Smooth muscle cell (in vitro differentiated cells): Measurements from ENCODE around the gene SEPTIN8. TPM values are rescaled to one million over a fixed set of nuclear protein-coding genes. Genes with fewer than 3 reads are reported as not detected.

ENCODE experiments used
- DNase-seq: peaks from one replicate; lab custom pipeline; 2025; ENCODE audit not compliant: unreplicated experiment; lab: John Stamatoyannopoulos, UW
- H2AFZ ChIP-seq: fragments of 200-600 bp; sonication (generic); 2 replicates; pipeline ENCODE4 v1.6.0; 2016; ENCODE audit warnings: antibody characterized with exemption, low read depth, mild to moderate bottlenecking
- H3F3A ChIP-seq: fragments of 200-600 bp; sonication (generic); 2 replicates; pipeline ENCODE4 v1.6.0; 2017; ENCODE audit warnings: antibody characterized with exemption, low read depth
- H3K27ac ChIP-seq: fragments of 200-600 bp; sonication (generic); 2 replicates; pipeline ENCODE4 v1.5.1; 2016; ENCODE audit warnings: low read depth, mild to moderate bottlenecking
- H3K27me3 ChIP-seq: fragments of 200-600 bp; sonication (generic); 2 replicates; pipeline ENCODE4 v1.6.1; 2016; ENCODE audit warnings: low read depth, mild to moderate bottlenecking
- H3K36me3 ChIP-seq: fragments of 200-600 bp; sonication (generic); 2 replicates; pipeline ENCODE4 v1.5.1; 2016; ENCODE audit warnings: low read depth
- H3K4me1 ChIP-seq: fragments of 200-600 bp; sonication (generic); 2 replicates; pipeline ENCODE4 v1.5.1; 2016; ENCODE audit warnings: low read depth
- H3K4me2 ChIP-seq: fragments of 200-600 bp; sonication (generic); 2 replicates; pipeline ENCODE4 v1.6.0; 2016; ENCODE audit warnings: mild to moderate bottlenecking
- H3K4me3 ChIP-seq: fragments of 200-600 bp; sonication (generic); 2 replicates; pipeline ENCODE4 v1.5.1; 2016; ENCODE audit warnings: mild to moderate bottlenecking
- H3K79me2 ChIP-seq: fragments of 200-600 bp; sonication (generic); 2 replicates; pipeline ENCODE4 v1.6.0; 2016; ENCODE audit warnings: low read depth, mild to moderate bottlenecking
- H3K9ac ChIP-seq: fragments of 200-600 bp; sonication (generic); 2 replicates; pipeline ENCODE4 v1.6.0; 2016; ENCODE audit warnings: low read depth
- H3K9me3 ChIP-seq: fragments of 200-600 bp; sonication (generic); replicated peaks from 2 replicates; pipeline ENCODE4 v1.5.1; 2016; ENCODE audit warnings: low read depth
- H4K20me1 ChIP-seq: fragments of 200-600 bp; sonication (generic); 2 replicates; pipeline ENCODE4 v1.6.0; 2016; ENCODE audit warnings: low read depth
- WGBS: methylation state at CpG from one replicate; pipeline ENCODE4 v1.1.7; 2016; ENCODE audit warnings: low lambda C conversion rate; 5-methylcytosine and 5-hydroxymethylcytosine counted together
- polyA plus RNA-seq: library from polyadenylated mRNA; unstranded; fragments of >200 nt; fragmentation: Nextera tagmentation; extraction: Ambion mirVana; gene quantifications from 2 replicates; pipeline ENCODE4 v1.2.1, GENCODE V29; 2016
- total RNA-seq: library from RNA; depleted of rRNA; stranded (reverse); fragments of >200 nt; gene quantifications from 2 replicates; pipeline ENCODE4 v1.2.3, GENCODE V29; 2014
- TF ChIP-seq, protein P1 (sequence below): fragments of 200-600 bp; sonication (generic); IDR thresholded peaks from 2 replicates; pipeline ENCODE4 v1.5.1; 2017; ENCODE audit warnings: borderline replicate concordance, mild to moderate bottlenecking, antibody characterized with exemption; ENCODE audit not compliant: insufficient read depth, poor library complexity, severe bottlenecking

Gene SEPTIN8
- total and polyA plus RNA-seq, 2 experiments from 2014 or later, result 26.3 to 68.1 TPM

GRCh38 chr5:132799392-132799791 is 22.4 kb upstream of the SEPTIN8 start:
- TF ChIP-seq, protein P1, sequence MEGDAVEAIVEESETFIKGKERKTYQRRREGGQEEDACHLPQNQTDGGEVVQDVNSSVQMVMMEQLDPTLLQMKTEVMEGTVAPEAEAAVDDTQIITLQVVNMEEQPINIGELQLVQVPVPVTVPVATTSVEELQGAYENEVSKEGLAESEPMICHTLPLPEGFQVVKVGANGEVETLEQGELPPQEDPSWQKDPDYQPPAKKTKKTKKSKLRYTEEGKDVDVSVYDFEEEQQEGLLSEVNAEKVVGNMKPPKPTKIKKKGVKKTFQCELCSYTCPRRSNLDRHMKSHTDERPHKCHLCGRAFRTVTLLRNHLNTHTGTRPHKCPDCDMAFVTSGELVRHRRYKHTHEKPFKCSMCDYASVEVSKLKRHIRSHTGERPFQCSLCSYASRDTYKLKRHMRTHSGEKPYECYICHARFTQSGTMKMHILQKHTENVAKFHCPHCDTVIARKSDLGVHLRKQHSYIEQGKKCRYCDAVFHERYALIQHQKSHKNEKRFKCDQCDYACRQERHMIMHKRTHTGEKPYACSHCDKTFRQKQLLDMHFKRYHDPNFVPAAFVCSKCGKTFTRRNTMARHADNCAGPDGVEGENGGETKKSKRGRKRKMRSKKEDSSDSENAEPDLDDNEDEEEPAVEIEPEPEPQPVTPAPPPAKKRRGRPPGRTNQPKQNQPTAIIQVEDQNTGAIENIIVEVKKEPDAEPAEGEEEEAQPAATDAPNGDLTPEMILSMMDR, result no peak

DNA sequence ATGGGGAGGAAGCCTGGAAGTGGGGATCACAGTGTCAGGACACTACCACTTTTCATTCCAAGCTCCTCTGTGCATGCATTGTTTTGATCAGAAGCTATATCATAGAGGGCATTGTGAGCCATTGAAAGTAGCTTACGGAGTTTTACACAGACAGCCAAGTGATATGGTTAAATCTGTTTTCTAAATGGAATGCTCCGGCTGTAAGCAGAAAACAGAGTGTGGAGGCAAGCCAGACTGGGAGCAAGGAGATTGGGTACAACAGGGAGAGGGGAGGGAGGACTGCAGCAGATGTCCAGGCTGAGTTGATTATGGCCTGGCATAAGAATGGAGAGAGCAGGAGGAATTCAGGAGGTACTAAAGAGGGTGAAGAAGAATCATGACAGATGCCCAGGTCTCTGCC is 20.6 kb upstream of the SEPTIN8 start:
- WGBS, result 82% methylated on average over 2 of the region's 2 CpGs
- no peak overlapping the region for H3K27ac ChIP-seq
- no peaks in the 10 kb centered on the region for H3K9me3 ChIP-seq
- H3K79me2 ChIP-seq, result no peaks in the 10 kb centered on the region
- no peak overlapping the region for H3K9ac ChIP-seq
- H3K4me3 ChIP-seq, result no peak overlapping the region
- no peaks in the 10 kb centered on the region for H3F3A ChIP-seq
- no peaks in the 10 kb centered on the region for H3K36me3 ChIP-seq
- H3K27me3 ChIP-seq, result no peaks in the 10 kb centered on the region
- H3K4me1 ChIP-seq, result no peaks in the 10 kb centered on the region
- no peaks in the 10 kb centered on the region for H4K20me1 ChIP-seq
- no peak overlapping the region for H3K4me2 ChIP-seq
- TF ChIP-seq, protein P1, result no peak
- no peak for DNase-seq
- no peak overlapping the region for H2AFZ ChIP-seq

More at GRCh38 chr5:132799392-132799791, 22.4 kb upstream of the SEPTIN8 start:
- no peak overlapping the region for H3K9ac ChIP-seq
- no peaks in the 10 kb centered on the region for H3K27me3 ChIP-seq
- WGBS, result 53% methylated on average over 2 of the region's 2 CpGs
- H3K4me1 ChIP-seq, result no peaks in the 10 kb centered on the region
- no peaks in the 10 kb centered on the region for H3K9me3 ChIP-seq
- H4K20me1 ChIP-seq, result no peaks in the 10 kb centered on the region
- DNase-seq, result no peak
- H3K27ac ChIP-seq, result no peak overlapping the region
- H2AFZ ChIP-seq, result no peak overlapping the region
- H3K4me3 ChIP-seq, result no peak overlapping the region
- no peak overlapping the region for H3K4me2 ChIP-seq
- no peaks in the 10 kb centered on the region for H3K36me3 ChIP-seq
- no peaks in the 10 kb centered on the region for H3K79me2 ChIP-seq
- H3F3A ChIP-seq, result no peaks in the 10 kb centered on the region

GRCh38 chr5:132791026-132791425 is 14.0 kb upstream of the SEPTIN8 start:
- Histone ChIP-seq H3K4me2 (no peak overlapping the region), H3K27me3 (no peaks in the 10 kb centered on the region), H3K9ac (no peak overlapping the region), H3F3A (no peaks in the 10 kb centered on the region), H3K4me1 (no peaks in the 10 kb centered on the region), H3K36me3 (no peaks in the 10 kb centered on the region), H3K4me3 (no peak overlapping the region), H3K27ac (no peak overlapping the region), H3K9me3 (no peaks in the 10 kb centered on the region), H3K79me2 (no peaks in the 10 kb centered on the region), H4K20me1 (no peaks in the 10 kb centered on the region), H2AFZ (no peak overlapping the region)
- DNase-seq, result no peak
- TF ChIP-seq, protein P1, result no peak
- WGBS, result 86% methylated on average over 3 of the region's 3 CpGs

GRCh38 chr5:132790201-132790865 is 13.3 kb upstream of the SEPTIN8 start:
- WGBS, result 67% methylated on average over 2 of the region's 2 CpGs
- TF ChIP-seq, protein P1, result no peak

More at GRCh38 chr5:132790201-132790865, 13.3 kb upstream of the SEPTIN8 start:
- DNase-seq, result no peak
- Histone ChIP-seq H4K20me1 (no peaks in the 10 kb centered on the region), H3K4me1 (no peaks in the 10 kb centered on the region), H3K27me3 (no peaks in the 10 kb centered on the region), H3K4me3 (no peak overlapping the region), H3F3A (no peaks in the 10 kb centered on the region), H3K79me2 (no peaks in the 10 kb centered on the region), H2AFZ (no peak overlapping the region), H3K9me3 (no peaks in the 10 kb centered on the region), H3K27ac (no peak overlapping the region), H3K36me3 (no peaks in the 10 kb centered on the region), H3K9ac (no peak overlapping the region), H3K4me2 (no peak overlapping the region)
